Upper lobe of right lung (tissue), 1 donor: ENCODE data around the gene GNAZ. TPM values are rescaled to one million over a fixed set of nuclear protein-coding genes. Genes with fewer than 3 reads are reported as not detected.

Experiments
- ATAC-seq: fragments of 200-7000 bp; cut with Tn5 transposase; one replicate; pipeline ENCODE4 v1.9.1; 2020; ENCODE audit warnings: mild to moderate bottlenecking, moderate library complexity
- DNase-seq: peaks from one replicate; pipeline ENCODE4 v3.0.0-alpha.2; 2020
- H3K27ac ChIP-seq: fragments of 200-600 bp; one replicate; pipeline ENCODE4 v1.8.0; 2022
- H3K27me3 ChIP-seq: fragments of 200-600 bp; one replicate; pipeline ENCODE4 v1.8.0; 2022; ENCODE audit warnings: mild to moderate bottlenecking
- H3K36me3 ChIP-seq: fragments of 200-600 bp; one replicate; pipeline ENCODE4 v1.8.0; 2022
- H3K4me1 ChIP-seq: fragments of 200-600 bp; one replicate; pipeline ENCODE4 v1.8.0; 2022
- H3K4me3 ChIP-seq: fragments of 200-600 bp; one replicate; pipeline ENCODE4 v1.8.0; 2022; ENCODE audit warnings: mild to moderate bottlenecking
- H3K9me3 ChIP-seq: fragments of 200-600 bp; one replicate; pipeline ENCODE4 v1.8.0; 2022
- CTCF ChIP-seq: fragments of 200-600 bp; IDR thresholded peaks from one replicate; pipeline ENCODE4 v1.8.0; 2022; ENCODE audit warnings: antibody characterized with exemption
- intact Hi-C: fragments of 100-400 bp; cut with DNase I; formaldehyde crosslinking; loops from one replicate; pipeline ENCODE4 v1.11.0; 2022
- total RNA-seq: library from RNA; stranded (reverse); fragmentation: NEBNext Ultra II Directional; extraction: Animal tissue kit (Norgen Biotek cat#: 25700); gene quantifications from one replicate; pipeline ENCODE4 v1.2.1, GENCODE V29; 2021
- donor health status: DM: no; HTN: yes; CAD: no; lungs with severe emphysema.

Gene GNAZ
- total RNA-seq, 1 donor from 2014 or later, result 3.0 TPM

GRCh38 chr22:23163665-23164064 is 93.3 kb downstream of the GNAZ start:
- H3K36me3 ChIP-seq, result no peaks in the 10 kb centered on the region
- no peak for DNase-seq

GRCh38 chr22:23164091-23164490 is 93.8 kb downstream of the GNAZ start:
- TF ChIP-seq CTCF, result no peak
- intact Hi-C loops, result no loop called here
- DNase-seq (no peak), ATAC-seq (no peak)
- H3K36me3 ChIP-seq, result no peaks in the 10 kb centered on the region
- H3K27ac ChIP-seq, result no peak overlapping the region
- H3K9me3 ChIP-seq, result no peaks in the 10 kb centered on the region
- H3K4me1 ChIP-seq, result no peaks in the 10 kb centered on the region
- no peaks in the 10 kb centered on the region for H3K27me3 ChIP-seq
- H3K4me3 ChIP-seq, result no peak overlapping the region

More at GRCh38 chr22:23163665-23164064, 93.3 kb downstream of the GNAZ start:
- ATAC-seq, result no peak
- no peak for TF ChIP-seq CTCF
- Histone ChIP-seq H3K4me3 (no peak overlapping the region), H3K27me3 (no peaks in the 10 kb centered on the region), H3K4me1 (no peaks in the 10 kb centered on the region), H3K27ac (no peak overlapping the region), H3K9me3 (no peaks in the 10 kb centered on the region)
- intact Hi-C loops, result no loop called here

- Histone ChIP-seq H3K9me3 (no peaks in the 10 kb centered on the region), H3K27ac (no peak overlapping the region), H3K27me3 (no peaks in the 10 kb centered on the region), H3K4me1 (no peaks in the 10 kb centered on the region), H3K36me3 (no peaks in the 10 kb centered on the region), H3K4me3 (no peak overlapping the region)
- no peak for TF ChIP-seq CTCF
- no peak for ATAC-seq
- no peak for DNase-seq
- intact Hi-C loops, result no loop called here
These were observed 95.9 kb downstream of the GNAZ start for GRCh38 chr22:23166042-23166831.

- Histone ChIP-seq H3K4me1 (no peaks in the 10 kb centered on the region), H3K9me3 (no peaks in the 10 kb centered on the region), H3K27ac (no peak overlapping the region), H3K4me3 (no peak overlapping the region), H3K36me3 (no peaks in the 10 kb centered on the region), H3K27me3 (no peaks in the 10 kb centered on the region)
- ATAC-seq (no peak), DNase-seq (no peak)
- intact Hi-C loops, result no loop called here
- no peak for TF ChIP-seq CTCF
These were observed 96.7 kb downstream of the GNAZ start for GRCh38 chr22:23166841-23167616.

GRCh38 chr22:23168391-23169042 is 98.2 kb downstream of the GNAZ start:
- Histone ChIP-seq H3K27me3 (no peaks in the 10 kb centered on the region), H3K27ac (no peak overlapping the region), H3K4me3 (no peak overlapping the region), H3K36me3 (no peaks in the 10 kb centered on the region), H3K9me3 (no peaks in the 10 kb centered on the region), H3K4me1 (no peaks in the 10 kb centered on the region)
- DNase-seq (no peak), ATAC-seq (no peak)
- intact Hi-C loops, result no loop called here
- no peak for TF ChIP-seq CTCF
